ENCODE results near the gene MGAT4D.
"Not testable (repeated sequence)": the region's sequence is repeated elsewhere in the genome, so short reads cannot be mapped to it uniquely, and the experiment has no call there.

MGAT4D gene

DNA sequence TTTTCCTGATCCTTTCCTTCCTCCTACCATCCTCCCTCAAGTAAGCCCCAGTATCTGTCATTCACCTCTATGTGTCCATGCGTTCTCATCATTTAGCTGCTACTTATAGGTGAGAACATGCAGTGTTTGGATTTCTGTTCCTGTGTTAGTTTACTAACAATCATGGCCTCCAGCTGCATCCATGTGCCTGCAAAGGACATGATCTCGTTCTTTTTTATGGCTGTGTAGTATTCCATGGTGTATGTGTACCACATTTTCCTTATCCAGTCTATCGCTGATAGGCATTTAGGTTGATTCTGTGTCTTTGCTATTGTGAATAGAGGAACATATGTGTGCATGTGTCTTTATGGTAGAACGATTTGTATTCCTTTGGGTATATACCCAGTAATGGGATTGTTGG, 53.7 kb downstream of the MGAT4D start:
- H3K27ac ChIP-seq; DNase-seq (ENCODE audit: low read depth, low spot score): not testable (repeated sequence)

DNA sequence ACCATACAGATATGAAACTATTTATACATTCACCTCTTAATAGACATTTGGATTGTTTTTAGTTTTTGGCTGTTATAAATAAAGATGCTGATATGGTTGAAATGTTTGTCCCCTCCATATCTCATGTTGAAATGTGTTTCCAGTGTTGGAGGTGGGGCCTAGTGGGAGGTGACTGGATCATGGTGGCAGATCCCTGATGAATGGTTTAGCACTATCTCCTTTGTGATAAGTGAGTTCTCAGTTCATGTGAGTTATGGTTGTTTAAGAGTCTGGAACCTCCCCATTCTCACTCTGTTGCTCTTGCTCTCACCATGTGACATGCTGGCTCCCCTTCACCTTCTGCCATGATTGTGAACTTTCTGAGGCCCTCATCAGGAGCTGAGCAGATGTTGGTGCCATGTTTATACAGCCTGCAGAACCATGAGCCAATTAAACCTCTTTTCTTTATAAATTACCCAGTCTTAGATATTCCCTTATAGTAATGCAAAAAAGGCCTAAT, 58.4 kb downstream of the MGAT4D start:
- DNase-seq (ENCODE audit: low read depth, low spot score) = no peak
- no peak overlapping the region for H3K27ac ChIP-seq

- peak overlapping the region; percentile 71 for H3K27ac ChIP-seq
- no peak for DNase-seq (ENCODE audit: low read depth, low spot score)
Measured at GRCh38 chr4:140427919-140428471, 70.1 kb downstream of the MGAT4D start.

GRCh38 chr4:140427106-140427918, 70.8 kb downstream of the MGAT4D start, which contains the start of gene CLGN:
Gene CLGN, minus strand, starts transcription at chr4:140427648. Its CDS starts 14,570 bp downstream, at chr4:140413078.
- no peak for DNase-seq (ENCODE audit: low read depth, low spot score)
- H3K27ac ChIP-seq = peak within 1 kb of the TSS; percentile 71

- DNase-seq (ENCODE audit: low read depth, low spot score) = no peak
- no peak overlapping the region for H3K27ac ChIP-seq
Measured at GRCh38 chr4:140426610-140427105, 71.4 kb downstream of the MGAT4D start.

DNA sequence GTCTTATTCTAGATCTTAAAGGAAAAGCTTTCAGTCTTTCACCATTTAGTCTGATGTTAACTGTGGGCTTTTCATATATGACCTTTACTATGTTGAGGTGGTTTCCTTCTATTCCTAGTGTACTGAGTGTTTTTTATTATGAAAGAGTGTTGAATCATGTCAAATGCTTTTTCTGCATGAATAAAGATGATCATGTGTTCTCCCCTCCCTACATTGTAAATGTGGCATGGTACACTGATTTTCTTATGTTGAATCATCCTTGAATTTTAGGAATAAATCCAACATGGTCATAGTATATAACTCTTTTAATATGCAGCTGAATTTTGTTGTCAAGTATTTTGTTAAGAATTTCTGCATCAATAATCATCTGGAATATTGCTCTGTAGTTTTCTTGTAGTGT, 75.0 kb downstream of the MGAT4D start:
- peak overlapping the region; percentile 3 for H3K27ac ChIP-seq
- DNase-seq (ENCODE audit: low read depth, low spot score) = peak; percentile 6

DNA sequence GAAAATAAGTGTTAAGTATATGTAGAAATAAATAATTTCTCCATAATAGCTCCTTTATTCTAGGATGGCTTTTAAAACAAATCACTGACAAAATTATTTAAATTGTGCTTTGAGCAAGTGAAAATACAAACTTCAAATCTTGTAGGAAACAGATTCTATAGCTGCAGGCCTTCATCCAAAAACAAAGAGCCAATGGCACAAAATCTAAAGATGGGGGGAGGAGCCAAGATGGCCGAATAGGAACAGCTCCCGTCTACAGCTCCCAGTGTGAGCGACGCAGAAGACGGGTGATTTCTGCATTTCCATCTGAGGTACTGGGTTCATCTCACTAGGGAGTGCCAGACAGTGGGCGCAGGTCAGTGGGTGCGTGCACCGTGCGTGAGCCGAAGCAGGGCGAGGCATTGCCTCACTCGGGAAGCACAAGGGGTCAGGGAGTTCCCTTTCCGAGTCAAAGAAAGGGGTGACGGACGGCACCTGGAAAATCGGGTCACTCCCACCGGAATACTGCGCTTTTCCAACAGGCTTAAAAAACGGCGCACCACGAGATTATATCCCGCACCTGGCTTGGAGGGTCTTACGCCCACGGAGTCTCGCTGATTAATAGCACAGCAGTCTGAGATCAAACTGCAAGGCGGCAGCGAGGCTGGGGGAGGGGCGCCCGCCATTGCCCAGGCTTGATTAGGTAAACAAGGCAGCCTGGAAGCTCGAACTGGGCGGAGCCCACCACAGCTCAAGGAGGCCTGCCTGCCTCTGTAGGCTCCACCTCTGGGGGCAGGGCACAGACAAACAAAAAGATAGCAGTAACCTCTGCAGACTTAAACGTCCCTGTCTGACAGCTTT, 84.7 kb downstream of the MGAT4D start:
- H3K27ac ChIP-seq; DNase-seq (ENCODE audit: low read depth, low spot score): not testable (repeated sequence)

DNA sequence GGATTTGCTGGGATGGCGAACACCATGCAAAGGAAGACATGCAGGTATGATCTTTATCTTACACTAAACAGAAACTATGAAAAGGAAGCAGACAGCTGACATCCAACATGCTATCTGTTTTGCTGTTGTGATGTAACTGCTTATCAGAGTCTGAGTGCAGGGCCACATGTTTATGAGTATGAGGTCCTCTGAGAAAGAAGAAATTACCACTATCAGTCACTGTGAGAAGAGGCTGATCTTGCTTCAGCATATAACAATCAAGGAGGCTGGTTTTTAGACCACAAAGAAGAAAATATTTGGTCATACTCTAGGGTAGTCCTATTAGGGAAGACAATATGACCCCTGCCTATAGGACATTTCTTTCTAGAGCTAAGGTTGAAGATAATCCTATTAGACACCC, 89.1 kb downstream of the MGAT4D start:
- DNase-seq (ENCODE audit: low read depth, low spot score) = no peak
- no peak overlapping the region for H3K27ac ChIP-seq

- no peak overlapping the region for H3K27ac ChIP-seq
- DNase-seq (ENCODE audit: low read depth, low spot score) = no peak
Measured at GRCh38 chr4:140406292-140406691, 91.8 kb downstream of the MGAT4D start.

DNA sequence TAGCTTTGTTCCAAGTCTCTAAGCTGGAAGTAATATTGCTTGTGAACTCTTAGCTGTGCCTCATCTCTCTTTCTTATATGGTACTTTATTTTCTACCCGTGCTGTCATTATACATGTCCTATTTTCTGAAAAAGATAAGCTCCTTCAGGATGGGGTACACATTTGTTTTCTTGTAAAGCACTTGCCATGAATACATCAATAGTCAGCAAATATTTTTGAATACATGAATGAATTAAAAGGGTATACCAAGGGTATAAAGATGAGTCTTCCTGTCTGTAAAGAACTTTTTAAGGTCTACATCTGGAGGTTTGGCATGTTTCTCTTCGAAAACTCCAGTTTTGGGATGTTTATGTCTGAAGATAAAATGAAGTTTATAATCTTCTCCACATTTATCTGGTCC, 98.0 kb downstream of the MGAT4D start:
- DNase-seq (ENCODE audit: low read depth, low spot score) = no peak
- no peak overlapping the region for H3K27ac ChIP-seq

GRCh38 chr4:140395668-140396067, 102.4 kb downstream of the MGAT4D start:
- H3K27ac ChIP-seq = no peak overlapping the region
- no peak for DNase-seq (ENCODE audit: low read depth, low spot score)

Data from epithelial cell of prostate (primary cell).